ENCODE data around the gene TBX1. TPM values are rescaled to one million over a fixed set of nuclear protein-coding genes. Genes with fewer than 3 reads are reported as not detected.
"Not testable (repeated sequence)": the region's sequence is repeated elsewhere in the genome, so short reads cannot be mapped to it uniquely, and the experiment has no call there.

The TBX1 gene
- total RNA-seq, 1 donor from 2014 or later: 1.1 TPM

DNA sequence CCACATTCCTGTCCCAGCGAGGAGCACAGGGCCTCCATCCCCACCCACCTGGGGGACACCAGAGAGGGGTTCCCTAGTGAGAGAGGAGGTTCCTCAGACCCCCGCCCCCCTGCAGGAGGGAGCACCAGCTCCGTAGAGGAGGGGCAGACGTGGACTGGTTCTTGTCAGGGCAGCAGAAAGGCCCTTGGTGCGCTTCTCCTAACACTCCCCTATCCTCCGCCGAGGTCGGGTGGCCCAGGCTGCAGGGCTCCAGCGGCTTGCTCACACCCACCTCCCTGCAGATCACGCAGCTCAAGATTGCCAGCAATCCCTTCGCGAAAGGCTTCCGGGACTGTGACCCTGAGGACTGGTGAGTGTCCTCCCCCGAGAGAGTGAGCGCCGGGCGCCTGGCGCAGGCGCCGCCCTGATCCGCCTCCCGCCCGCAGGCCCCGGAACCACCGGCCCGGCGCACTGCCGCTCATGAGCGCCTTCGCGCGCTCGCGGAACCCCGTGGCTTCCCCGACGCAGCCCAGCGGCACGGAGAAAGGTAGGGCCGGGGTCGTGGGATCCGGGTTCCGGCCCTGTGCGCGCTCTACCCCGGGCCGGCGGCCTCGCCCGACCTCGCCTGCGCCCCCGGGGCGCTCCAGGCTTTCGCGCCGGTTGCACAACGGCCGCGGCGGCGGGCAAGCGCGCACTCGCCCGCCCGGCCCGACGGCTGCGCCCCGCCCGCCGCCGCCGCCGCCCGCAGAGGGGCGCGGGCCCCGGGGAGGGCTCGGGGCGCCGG is 5.1 kb downstream of the TBX1 start:
- ATAC-seq: peak; percentile 47

DNA sequence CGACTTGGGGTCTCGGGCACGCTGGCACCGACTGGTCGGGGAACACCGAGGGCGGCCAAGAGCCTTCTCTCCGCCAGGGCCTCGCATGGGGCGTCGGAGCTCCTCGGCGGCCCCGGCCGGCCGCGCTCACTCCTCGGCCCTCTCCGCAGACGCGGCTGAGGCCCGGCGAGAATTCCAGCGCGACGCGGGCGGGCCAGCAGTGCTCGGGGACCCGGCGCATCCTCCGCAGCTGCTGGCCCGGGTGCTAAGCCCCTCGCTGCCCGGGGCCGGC is 5.6 kb downstream of the TBX1 start:
- no peak for ATAC-seq

DNA sequence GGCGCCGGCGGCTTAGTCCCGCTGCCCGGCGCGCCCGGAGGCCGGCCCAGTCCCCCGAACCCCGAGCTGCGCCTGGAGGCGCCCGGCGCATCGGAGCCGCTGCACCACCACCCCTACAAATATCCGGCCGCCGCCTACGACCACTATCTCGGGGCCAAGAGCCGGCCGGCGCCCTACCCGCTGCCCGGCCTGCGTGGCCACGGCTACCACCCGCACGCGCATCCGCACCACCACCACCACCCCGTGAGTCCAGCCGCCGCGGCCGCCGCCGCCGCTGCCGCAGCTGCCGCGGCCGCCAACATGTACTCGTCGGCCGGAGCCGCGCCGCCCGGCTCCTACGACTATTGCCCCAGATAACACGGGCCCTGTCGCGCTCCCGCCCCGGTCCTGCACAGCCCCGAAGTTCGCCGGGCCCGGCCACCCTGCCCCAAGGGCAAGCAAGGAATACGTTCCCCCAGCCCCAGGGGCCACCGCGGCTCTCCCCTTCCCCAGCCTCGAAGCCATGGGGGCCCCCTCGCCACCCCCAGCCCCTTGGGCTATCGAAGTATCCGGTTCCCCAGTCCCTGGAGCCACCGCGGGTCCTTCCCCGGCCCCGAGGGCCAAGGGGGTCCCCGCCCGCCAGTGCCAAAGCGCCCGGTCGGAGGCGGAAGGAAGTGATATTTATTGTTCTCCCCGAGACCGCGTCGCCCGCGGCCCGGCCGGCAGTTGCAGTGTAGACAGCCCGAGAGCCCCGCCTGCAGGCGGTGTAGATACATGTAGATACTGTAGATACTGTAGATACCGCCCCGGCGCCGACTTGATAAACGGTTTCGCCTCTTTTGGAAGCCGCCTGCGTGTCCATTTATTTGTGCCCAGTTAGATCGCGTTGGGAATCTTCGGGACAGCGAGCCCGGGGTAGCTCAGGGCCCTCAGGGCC is 6.2 kb downstream of the TBX1 start:
- ATAC-seq: no peak

DNA sequence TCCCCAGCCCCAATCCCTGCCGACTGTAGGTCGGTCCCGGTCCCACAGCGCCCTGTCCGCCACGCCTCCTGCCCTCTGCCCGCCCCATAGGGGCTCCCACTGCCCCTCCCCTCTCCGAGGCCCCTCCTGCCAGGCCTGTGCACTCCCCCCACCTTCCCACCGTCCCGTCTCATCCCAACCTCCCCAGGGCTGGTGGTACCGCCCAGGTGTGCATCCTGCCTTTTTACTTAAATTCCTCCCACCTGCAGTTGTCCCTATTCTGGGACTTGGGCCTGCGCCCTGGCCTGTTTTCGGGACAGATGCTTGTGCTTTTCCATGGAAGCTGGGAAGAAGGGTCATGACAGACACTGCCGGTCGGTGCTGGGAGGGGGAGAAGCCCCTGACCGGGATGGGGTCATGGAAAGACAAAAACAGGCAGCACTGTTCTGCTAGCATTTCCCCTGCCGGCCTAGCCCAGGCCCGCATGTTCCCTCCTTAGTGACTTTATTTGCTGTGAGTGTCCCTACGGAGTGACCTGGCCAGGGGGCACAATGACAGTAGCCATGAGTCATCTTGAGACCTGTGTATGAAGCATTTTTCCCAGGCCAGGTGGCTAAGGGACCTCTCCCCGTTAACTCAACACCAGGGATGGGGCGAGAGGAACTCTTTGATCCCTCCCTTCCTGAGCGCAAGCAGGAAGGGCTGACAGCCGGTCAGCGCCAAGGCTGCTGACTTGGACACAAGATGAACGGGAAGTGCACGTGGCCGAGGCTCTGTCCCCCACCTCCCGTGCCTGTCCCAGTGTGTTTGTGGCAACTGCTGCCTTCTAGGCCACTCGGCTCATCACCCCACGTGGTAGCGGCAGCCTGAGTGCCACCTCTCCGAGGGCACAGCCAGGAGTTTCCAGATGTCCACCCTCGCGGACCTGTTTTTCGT is 7.1 kb downstream of the TBX1 start:
- peak; percentile 3 for ATAC-seq

DNA sequence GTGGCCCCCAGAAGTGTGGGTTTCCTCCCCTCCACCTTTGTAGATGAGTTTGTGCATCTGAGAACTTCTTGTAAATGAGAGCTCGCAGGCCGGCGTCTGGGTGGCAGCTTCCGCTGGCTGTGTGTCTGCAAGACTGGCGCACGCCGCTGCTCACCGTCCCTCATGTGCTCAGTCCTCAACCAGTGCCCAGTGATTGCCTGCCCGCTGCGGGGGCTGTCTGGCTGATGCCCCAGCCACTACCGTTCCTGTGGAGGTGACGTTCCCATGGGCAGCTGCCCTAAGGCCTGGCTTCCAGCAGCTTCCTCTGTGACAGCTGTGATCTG is 8.8 kb downstream of the TBX1 start:
- ATAC-seq: no peak

DNA sequence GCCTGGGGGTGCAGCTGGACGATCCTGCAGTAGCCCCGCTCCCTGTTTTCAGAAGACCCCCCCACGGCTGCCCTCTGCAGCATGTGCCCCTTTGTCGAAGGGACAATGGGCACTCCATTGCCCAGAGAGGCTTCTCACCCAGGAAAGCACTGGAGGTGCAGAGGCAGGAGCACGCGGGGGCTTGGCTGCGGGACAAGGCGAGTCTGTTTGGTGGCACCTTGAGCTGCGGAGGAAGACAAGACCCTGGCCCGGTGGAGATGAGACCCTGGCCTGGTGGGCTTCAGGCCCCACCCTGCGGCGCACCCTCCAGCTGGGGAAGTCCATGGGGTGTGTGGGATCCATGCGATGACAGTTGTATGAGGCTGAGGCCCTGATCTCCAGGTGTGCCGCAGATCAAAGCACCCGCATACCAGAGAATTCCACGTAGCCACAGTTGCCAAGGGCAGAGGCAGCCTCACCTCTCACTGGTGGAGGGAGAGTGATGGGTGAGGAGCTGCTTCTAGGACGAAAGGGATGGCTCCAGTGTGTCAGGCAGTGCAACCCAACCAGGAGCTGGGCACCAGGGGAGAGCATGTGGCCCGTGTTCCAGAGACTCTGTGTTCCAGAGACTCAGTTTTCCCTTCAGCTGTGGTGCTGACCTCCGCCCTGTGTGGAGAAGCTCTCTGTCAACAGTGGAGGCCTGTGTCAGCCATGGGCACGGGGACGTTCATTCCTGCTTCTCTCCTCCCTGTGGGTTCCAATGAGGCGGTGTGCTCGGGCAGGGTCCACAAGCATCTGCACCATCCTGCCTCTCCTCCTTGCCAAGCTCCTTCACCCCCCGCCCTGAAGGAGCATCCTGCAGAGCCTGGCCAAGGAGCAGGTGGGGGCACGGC is 10.0 kb downstream of the TBX1 start:
- no peak for ATAC-seq

DNA sequence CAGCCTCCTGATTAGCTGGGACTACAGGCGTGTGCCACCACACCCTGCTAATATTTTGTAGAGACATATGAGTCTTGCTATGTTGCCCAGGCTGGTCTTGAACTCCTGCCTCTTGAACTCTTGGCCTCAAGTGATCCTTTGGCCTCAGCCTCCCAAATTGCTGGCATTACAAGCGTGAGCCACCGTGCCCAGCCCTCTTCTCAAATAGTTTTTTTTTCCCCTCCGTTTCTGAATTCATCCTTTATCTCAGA is 11.8 kb downstream of the TBX1 start:
- ATAC-seq: no peak

DNA sequence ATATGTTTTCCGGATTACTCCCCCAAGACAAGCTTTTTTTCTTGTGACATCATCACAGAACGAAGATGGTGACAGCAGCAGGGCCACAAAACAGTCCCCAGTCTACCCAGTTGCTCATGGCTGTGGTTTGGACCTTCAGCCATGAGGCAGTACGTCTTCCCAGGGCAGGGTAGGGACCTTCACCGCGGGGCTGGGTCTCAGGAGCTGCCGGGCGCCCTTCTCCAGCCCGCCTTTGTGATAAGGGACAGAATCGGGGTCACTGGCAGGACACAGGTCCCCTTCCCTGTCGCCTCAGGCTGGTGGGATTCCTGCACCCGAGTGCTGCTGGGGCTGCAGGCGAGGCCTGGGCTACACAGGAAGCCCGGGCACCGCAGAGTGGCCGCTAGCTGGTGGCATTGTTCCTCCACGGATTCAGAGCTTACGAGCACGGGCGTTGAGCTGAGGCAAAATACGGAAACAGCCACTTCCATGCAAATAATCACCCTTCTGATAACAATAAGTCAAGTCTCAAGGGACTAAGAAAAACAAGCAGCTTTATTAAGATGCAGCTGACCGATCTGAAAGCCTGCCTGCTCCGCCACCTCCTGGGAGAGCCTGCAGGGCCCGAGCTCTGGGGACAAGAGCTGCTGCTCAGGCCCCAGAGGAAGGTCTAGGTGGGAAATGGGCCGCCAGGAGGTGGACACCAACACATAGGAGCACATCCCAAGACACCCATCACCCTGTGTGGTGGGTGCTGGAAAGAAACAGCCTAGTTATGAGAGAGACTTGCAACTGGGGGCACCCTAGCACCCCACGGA is 12.3 kb downstream of the TBX1 start:
- no peak for ATAC-seq

DNA sequence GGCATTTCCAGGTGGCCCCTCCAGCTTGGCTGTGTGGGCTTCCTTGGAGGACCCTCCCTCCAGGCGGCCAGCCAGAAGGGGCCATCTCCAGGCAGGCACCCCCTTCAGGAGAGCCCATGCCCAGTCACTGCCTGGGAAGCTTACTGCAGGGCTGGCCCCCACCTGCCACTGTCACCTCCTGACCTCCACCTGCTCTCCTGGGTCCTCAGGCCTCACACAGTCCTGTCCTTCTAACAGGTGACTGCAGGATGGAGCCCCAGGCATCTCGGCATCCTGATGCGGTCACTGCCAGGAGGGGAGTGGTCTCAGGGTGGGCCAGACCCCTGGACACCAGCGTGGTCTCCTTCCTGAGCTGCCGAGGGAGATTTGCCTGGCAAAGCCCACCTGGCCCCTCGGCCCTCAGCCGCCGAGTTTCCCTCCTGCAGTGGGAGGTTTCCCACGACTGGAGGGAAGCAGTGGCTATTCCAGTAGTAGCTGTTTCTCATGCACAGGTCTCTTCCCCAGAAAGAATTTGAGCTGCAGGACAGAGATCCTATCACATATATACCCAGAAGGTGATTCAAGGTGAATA is 13.0 kb downstream of the TBX1 start:
- no peak for ATAC-seq

DNA sequence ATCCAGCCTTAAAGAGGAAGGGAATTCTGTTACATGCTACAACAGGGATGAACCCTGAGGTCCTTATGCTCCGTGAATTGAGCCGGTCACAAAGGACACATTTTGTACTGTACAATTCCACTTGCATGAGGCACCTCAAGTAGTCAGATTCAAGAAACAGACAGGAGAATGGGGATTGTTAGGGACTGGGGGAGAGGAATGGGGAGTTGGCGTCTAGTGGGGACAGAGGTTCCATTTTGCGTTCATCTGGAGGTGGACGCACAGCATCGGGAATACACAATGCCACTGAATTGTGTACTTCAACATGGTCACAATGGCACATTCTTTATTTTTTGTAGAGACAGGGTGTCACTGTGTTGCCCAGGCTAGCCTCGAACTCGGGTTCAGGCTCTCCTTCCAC is 14.1 kb downstream of the TBX1 start:
- no peak for ATAC-seq

DNA sequence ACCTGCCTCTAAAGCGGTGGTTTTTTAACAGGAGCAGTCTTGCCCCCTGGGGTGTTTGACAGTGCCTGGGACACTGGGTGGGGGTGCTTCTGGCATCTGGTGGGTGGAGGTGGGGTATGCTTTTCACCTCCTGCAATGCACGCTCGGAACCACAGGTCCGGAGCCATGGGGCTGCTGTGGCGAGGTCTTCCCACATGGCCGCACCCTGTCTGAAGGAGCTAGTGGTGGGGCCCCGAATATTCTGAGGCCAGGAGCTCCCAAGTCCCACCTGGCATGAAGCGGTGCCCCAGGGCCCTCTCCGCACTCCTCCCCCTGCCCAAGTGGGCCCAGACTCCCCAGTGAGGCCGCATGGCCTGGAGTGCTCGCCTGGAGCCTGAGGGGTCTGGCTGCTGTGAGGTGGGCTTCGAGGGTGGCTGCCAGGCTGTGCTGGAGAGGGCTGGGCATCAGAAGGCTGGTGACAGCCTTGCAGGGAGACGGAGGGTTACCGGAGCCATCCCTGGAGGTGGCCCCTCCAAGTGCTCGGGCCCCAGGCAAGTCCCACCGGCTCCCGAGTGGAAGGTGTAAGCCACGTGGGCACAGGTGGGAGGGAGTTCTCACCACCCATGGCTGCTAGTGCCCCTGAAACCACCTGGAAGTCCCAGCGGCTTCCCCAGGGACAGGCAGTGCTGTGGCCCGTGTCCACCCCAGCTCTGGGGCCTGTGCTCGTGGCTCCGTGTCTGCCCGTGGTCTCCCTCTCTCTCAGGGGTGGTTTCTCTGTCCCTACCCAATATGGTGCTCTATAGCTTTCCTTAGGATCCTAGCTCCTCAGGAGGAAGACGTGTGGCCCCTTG is 15.1 kb downstream of the TBX1 start:
- ATAC-seq: no peak

DNA sequence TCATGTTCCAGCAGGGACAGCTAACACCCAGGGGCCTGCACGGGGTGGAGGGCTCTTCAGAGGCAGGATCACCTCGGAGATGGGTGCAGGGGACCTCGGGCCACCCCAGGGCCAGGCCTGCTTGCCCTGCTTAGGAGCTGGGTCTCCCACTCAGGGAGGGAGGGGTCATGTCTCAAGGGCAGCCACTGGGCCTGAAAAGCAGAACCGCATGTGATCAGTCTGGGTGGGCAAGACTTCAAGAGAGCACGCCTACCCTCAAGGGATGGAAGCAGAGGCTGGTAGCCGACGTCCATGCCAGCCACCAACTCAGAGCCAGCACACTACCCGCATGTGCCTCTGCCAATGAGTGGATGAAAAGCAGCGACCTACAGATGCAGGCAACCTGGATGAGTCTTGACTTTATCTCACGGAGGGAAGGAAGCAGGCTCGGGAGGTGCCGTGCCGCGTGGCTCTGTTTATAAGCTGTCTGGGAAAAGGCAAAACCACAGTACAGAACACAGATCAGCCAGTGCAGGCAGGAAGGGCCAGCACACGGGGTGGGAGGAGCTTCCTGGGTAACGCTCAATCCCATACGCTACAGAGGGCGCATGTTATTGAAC is 16.0 kb downstream of the TBX1 start:
- no peak for ATAC-seq

DNA sequence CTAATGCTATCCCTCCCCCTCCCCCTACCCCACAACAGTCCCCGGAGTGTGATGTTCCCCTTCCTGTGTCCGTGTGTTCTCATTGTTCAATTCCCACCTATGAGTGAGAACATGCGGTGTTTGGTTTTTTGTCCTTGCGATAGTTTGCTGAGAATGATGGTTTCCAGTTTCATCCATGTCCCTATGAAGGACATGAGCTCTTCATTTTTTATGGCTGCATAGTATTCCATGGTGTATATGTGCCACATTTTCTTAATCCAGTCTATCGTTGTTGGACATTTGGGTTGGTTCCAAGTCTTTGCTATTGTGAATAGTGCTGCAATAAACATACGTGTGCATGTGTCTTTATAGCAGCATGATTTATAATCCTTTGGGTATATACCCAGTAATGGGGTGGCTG is 16.6 kb downstream of the TBX1 start:
- ATAC-seq: not testable (repeated sequence)

DNA sequence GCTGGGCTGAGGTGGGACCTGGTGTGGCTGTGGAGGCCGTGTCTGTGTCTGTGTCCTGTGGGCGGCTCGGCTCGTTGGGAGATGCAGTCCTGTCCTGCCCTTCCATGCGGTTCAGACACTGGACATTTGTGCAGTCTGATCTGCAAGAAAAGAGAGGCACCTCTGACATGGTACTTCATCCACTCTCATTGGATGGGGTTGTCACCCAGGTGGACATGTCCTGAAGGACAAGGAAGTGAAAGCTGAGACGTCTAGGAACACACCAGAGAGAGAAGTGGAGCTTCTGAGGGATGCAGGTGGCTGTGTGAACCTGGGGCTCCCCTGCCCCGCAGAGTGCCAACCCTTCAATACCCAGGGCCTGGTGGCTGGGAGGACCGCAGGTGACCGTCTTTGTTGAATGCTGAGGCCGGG is 18.4 kb downstream of the TBX1 start:
- ATAC-seq: no peak

DNA sequence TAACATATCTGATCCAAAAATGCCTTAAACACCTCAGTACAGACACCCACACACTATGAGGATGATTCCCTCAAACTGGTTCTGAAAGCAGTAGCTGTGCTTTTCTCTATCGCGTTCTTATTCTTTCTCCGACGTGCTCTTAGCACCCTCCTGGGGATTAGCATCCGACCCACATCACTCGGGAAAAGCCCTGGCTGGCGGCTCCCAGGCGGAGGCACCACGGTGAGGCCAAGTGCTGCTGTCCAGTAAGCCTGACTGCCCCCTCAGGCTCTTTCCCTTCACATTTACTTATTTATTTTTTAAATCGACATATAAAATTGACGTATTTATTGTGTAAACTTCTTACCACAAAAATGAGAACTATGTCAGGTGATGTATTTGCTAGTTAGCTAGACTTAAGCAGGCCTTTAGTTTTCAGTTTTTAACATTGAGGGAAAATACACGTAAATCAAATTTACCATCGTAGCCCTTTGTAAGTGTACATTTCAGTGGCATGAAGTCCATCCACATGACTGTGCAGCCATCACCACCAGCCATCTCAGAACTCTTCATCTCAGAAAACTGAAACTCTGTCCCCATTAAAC is 19.2 kb downstream of the TBX1 start:
- no peak for ATAC-seq

DNA sequence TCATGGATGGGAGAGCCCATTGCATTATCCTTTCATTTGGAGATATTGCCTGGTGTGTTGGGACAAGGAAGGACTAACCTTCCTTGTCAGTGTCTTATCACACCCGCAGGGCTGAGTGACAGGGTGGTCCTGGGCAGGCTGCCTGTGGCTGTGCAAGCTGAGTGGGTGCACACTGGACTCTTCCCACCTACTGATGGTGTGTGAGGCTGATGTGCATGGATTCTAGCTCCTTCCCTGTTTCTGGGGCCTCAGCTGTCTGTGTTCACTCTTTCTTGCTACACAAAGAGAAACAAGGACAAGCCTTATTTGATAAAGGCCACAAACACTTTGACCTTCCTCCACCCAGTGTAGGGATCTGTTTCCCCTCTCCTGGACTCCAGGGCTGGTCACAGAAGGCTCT is 22.0 kb downstream of the TBX1 start:
- ATAC-seq: no peak

DNA sequence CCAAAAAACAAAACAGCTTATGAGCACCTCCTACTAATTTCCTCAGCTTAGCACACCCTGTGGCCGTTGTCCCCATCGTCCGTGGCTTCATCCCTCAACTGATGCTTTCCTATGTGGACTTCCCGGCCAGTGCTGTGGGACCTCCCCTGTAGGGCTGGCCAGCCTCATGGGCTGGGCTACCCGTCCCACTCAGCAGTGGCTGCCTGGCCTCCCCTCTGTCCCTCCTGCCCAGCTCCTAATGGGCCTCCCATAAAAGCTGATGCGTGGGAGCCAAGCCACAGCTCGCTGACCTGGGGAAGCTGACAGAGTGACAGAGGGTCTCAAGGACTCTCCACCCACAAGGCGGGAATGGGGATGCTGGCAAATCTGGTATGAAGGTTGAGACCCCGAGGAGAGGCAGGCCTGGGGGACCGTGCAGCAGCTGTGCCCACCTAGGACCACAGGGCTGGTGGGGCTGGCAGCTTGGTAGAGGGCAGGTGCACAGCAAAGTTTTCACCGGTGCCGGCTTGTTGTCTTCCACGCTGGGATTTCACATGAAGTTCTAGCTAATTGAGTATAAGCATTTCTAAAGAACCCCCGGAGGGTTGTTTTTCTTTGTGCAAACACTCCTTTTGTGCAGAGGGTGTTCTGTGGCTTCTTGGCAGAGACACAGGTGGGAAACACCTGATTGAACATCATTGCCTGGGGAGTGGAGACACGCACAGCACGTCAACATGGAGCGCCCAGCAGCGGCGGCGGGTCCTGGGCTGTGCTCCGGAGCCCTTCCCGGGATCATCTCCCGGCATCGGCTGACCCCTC is 23.2 kb downstream of the TBX1 start:
- ATAC-seq: no peak

DNA sequence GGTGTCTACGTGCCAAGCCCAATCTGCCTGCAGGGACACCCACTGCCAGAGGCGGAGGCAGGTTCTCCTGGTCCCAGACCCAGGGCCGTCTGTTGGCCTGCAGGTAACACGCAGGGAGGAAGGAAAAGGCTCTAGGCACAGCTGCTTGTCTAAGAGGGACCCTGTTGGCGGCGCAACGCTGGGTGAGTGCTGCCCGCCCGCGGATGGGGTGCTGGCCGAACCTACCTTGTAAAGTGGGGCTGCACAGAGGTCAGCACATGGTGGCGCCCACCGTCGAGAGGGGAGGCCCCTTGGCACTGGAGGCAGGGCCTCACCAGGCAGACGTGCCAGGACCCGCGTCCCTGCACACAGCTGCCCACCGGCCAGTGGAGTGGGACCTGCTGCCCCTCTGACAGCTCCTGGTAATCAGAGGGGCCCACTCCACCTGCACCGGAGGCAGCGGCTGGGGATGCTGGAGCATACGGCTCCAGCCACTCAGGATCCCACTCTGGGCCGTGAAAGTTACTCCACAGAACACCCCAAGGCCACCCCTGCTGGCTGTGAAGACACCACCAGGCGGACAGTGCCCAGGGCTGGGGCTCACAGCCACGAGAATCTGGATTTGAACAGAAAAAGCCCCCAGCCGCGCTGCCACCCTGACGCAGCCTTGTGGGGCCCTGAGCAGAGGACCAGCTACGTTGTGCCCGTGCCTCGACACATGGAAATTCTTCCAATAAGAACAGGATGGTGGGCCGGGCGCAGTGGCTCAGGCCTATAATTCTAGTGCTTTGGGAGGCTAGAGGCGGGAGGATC is 24.0 kb downstream of the TBX1 start:
- ATAC-seq: no peak

Measured in esophagus mucosa (tissue), 1 donor.